Measurements from ENCODE around the gene MLST8.

Gene MLST8

DNA sequence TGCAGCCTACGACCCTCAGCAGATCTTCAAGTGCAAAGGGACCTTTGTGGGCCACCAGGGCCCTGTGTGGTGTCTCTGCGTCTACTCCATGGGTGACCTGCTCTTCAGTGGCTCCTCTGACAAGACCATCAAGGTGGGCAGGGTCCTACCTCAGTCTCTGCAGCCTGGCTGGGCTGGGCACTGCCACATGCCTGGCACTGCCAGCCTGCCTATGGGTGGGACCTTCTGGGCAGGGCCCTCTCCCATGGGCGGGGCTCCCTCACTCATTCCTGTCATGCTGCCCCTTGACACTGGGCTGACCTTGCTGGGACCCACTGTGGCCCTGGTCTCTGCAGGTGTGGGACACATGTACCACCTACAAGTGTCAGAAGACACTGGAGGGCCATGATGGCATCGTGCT, 31.3 kb upstream of the MLST8 start:
- no peak for DNase-seq

DNA sequence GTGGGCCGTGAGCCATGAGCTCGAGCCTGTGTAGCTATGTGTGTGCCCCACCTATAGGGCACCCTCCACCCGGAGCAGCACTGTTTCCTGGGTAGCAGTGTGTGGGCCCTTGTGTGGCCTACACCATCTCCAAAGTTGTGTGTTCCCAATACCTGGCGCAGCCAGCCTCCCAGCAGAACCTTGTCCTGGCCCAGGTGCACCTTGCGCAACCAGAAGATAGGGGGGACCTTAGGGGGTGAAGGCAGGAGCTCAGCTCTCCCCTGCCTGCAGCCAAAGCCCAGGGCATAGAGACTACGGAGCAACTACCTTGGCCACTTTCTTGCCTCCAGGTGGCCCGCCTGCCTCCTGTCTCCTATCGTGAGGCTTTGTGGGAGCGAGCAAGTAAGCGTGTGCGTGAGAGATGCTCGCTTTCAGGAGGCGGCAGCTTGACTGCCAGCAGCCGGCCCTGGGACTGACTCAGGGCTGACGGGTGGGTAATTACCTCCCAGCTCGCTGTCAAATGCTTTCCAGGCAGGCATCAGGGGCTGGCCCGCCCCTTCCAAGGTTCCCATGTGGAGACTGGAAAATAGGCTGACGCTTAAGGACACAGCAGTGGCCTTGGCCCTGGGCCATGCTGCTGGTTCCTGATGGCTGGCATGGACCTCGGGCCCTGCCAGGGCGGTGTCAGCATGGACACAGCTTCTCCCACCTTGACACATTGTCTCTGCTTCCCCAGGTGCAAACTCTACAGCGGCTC, 30.7 kb upstream of the MLST8 start:
- DNase-seq, result no peak

DNA sequence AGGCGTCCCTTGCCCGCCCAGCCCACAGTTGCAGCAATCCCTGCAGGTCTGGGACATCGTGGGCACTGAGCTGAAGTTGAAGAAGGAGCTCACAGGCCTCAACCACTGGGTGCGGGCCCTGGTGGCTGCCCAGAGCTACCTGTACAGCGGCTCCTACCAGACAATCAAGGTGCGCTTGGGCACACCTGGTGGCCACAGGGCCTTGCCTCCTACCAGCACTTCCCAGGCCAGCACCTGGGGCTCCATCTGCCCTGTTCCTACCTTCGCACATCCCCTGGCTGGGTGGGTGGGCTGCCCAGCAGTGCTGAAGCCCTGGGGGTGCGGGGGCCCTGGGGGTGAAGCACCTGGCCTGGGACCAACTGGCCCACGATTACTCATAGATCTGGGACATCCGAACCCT, 29.8 kb upstream of the MLST8 start:
- no peak for DNase-seq

DNA sequence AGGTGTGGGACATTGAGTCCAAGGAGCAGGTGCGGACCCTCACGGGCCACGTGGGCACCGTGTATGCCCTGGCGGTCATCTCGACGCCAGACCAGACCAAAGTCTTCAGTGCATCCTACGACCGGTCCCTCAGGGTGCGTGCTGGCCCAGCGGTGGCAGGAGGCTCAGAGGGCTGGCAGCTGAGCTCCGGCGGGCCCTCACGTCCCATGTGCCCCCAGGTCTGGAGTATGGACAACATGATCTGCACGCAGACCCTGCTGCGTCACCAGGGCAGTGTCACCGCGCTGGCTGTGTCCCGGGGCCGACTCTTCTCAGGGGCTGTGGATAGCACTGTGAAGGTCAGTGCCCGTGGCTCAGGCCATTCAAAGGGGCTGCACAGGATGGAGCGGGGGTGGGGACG, 29.2 kb upstream of the MLST8 start:
- no peak for DNase-seq

DNA sequence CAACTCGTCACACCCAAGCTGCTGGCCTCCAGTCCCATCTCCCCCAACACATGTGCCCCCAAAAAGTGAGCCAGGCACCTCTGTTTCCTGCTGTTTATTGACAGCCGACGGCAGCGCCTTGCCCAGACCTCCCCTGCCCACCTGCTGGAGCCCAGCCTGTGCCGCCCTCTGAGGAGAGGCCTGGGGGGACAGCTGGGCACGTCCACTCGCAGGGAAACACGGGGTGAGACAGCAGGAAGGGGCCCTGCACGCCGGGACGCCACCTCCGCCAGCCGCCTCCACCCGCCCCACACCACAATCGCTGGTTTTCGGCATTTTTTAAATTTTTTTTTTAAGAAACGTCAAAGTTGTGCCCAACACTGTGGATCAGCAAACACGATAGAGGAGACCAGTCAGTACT, 28.2 kb upstream of the MLST8 start:
- DNase-seq, result no peak

DNA sequence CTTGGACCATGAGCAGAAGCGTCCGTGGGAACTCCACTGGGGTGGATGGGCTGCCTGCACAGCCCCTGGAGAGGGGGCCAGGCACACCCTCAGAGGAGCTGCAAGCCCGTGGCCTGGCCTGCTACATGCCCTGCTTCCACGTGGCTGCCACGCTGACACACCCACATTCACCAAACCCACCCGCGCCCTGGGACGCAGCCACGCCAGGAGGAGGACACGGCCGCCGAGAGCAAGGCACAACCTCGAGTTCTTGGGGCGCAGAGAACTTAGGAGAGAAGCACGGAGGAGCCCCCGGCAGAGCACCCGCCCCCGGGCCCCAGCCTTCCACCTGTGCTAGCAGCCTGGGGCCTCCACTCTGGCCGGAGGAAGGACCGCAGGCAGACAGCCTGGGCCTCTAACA, 27.7 kb upstream of the MLST8 start:
- no peak for DNase-seq

DNA sequence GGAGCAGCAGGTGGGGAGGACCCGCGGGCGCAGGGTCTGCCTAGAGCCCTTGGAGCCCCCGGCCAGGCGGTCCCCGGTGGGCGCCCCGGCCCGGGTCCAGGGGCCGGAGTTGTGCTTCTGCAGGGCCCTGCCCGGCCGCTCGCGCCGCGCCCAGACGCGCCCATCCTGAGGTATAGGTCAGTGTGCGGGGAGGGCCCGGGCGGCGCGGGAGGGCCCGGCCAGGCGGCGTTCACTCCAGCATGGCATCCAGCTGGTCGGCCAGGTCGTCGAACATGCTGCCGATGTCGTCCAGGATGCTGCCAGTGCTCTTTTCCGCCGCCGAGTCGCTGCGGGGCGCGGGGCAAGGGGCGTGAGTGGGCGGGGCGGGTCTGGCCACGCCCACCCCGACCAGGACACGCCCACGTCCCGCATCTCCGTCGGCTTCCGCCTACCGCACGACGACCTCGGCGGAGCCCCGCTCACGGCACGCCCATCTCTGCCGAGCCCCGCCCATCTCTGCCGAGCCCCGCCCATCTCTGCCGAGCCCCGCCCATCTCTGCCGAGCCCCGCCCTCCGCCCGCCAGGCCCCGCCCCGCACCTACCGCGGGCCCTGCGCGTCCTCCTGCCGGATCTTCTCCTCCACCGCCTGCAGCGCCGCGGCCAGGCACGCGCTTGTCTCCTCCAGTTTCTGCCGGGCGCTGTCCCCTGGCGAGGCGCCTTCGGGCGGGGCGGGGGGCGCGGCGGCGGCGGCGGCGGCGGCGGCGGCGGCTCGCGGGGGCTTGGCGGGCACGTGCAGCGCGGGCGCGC, 26.7 kb upstream of the MLST8 start:
- DNase-seq, result peak; percentile 14

DNA sequence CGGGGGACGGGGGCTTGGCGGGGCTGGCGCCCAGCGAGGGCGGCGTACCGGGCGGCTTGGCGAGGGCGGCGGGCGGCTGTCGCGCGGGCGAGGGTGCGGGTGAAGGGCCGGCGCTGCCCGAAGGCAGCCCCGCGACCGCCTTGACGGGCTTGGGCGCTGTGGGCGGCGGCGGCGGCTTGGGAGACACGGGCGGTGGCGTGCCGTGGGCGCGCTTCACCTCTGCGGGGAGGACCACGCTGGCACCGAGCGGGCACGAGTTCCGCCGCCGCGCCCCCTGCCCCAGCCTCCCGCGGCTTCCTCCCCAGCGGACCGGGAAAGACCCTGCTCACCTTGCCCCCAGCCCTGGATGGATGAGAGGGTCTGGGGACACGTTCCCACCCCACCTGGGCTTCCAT, 26.1 kb upstream of the MLST8 start:
- no peak for DNase-seq

DNA sequence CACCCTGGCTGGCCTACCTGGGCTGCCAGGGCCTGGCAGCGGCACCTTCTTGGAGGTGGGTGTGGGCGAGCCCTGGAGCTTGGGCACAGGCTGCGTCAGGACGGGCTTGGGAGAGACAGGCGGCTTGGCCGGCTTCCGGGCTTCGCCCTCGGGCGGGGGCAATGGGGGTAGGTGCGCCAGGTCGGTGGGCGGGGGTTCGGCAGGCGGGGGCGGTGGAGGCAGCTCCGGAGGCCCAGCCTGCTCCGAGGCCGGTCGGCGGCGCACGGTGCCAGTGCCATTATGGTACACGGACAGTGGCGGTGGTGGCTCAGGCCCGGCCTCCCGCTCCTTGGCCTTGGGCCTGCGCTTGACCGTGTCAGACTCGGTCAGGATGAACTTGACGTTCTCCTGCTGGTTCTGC, 25.7 kb upstream of the MLST8 start:
- DNase-seq, result no peak

DNA sequence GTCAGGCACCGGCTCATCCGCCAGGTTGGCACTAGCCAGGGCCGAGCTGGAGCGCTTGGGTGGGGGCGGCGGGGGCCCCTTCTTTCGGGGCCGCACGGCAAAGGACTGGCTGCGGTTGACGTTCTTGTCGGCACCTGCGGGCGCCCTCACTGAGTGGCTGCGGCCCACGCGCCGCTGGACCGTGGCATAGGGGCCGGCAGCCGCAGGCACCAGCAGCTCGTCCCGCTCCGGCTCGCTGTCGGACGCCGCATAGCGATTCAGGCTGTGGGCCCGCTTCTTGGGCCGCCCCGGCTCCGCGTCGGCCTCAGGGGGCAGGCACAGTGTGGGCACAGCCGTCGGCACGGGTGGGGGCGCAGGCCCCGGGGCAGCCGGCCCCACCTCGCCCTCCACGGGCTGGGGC, 24.8 kb upstream of the MLST8 start:
- no peak for DNase-seq

DNA sequence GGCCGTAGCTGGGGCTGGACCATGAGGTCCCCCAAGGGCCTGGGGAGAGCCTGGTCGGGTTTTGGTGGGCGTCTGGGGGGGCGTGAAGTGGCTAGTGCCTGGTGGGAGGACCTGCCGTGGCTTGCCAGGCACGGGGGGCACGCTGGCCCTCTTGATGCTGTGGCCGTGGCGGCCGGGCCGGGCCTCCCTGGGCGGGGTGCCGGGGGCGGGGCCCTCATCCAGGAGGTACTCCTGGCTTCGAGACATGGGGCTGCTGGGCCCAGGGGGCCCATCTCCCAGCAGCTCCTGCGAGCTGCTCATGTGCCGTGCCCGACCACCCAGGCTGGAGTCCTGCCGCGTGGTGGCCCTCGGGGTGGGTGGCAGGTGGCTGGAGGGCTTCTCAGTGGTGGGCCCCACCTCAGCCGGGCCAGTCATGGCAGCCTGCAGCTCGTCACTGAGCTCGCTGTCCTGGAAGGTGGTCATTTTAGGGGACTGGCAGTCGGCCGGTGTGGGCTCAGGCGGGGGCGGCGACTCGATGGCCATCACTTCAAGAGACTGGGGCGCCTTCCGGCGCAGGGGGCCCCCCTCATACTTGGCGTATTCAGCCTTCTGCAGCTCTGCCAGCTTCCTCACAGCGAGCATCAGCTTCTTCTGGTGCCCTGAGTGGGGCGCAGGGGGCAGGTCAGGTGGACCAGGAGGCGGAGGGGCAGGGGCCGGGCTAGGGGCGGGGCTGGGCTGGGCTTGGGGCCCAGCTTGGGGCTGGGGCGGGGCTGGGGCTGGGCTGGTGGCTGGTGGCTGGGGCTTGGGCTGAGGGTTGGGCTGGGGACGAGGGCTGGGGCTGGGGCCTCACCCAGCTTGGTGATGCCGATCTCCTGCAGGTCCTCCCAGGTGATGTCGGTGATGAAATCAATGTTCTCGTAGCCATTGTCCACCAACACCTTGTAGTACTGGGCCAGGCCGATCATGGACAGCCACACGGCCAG, 24.0 kb upstream of the MLST8 start:
- DNase-seq, result no peak

DNA sequence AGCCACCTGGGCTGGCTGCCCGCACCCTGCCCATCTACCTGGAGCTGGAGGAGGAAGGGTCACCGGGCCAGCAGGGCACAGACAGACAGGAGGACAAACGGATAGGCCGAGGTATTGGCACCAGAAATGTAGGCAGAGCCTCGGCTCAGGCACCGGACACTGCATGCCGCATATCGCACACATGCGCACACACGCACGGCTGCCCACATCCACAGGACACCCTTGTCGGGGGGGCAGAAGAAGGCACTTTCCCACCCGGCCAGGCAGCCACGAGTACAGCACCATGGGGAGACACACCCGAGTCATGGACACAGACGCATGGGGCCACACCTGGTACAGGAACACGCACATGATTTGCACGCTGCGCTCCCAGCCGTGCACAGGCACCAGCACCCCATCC, 23.3 kb upstream of the MLST8 start:
- DNase-seq, result no peak

DNA sequence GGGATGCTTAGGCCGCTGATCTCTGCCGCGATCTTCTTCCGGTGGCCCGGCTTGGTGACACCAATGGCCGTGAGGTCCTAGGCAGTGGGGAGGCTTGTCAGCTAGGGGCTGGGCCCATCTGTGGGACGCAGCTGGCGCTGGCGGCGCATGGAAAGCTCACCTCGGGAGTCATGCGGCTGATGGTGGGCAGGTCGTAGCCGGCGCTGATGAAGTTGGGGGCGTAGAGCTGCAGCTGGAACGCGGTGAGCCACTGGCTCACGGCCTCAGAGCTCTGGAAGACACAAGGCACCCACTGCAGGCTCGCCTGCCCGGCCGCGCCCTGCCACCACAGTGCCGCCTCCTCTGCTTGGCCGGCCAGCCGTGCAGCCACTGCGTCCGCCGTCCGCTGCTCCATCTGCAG, 21.6 kb upstream of the MLST8 start:
- no peak for DNase-seq

DNA sequence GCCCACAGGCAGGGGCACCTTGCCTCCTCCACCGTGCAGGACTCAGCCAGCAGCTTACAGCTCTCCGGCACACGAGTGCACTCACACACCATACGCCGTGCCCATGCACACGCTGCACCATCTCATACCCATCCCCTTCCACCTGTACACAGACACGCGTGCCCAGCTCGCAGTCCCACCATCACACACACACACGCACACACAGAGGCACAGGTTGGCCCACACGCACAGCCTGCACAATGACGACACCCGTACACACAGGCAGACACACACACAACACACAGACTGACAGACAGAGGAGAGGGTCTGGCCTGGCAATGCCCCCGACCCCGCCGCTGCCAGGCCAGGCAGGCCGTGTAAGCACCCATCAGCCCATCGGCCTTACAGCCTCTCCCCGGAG, 20.9 kb upstream of the MLST8 start:
- no peak for DNase-seq

DNA sequence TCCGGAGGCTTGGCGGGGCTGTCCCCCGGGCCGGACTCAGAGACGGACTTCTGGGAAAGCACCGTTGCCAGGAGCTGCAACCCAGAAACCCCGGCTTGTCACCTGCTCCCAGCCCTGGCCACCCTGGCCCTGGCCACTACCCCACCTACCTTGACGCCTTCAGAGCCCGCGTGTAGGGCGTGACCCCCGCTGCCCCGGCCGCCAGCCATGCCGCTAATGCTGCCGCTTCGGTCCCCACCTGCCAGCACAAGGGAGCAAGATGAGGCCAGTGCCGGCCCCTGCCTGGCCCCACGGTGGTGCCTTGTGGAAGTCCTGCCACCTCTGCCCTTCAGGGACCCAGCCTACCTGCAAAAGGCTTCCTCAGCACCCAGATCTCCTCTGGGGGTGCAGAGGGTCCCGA, 20.3 kb upstream of the MLST8 start:
- DNase-seq, result no peak

DNA sequence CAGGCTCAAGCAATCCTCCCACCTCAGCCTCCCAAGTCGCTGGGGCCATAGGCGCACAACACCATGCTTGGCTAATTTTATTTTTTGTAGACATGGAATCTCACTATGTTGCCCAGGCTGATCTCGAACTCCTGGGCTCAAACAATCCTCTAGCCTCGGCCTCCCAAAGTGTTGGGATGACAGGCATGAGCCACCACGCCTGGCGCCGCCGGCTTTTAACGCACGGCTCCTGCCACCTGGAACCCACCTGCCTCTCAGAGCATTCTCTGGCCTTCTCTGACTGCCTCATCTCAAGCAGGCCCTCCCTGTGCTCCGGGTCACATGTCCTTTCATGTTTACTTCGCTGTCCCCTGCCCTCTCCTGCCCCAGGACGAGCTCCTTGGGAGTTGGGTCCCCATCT, 19.2 kb upstream of the MLST8 start:
- DNase-seq, result no peak

DNA sequence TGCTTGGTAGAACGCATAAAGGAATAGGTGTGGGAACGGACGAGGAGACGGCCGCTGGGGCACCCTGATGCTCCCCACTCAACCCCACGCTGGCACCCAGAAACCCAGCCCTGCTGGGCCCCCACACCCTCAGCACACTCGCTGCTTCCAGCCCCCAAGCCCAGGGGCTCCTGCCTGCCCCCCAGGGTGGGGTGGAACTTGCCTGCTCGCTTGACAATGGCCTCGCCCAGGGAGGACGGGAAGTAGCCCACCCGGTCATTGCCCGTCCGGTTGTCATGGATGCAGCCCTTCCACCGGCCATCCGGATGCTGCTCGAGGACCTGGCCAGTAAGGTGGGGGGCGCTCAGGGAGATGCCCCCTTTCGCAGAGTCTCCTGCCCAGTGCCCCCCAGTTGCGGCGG, 18.7 kb upstream of the MLST8 start:
- DNase-seq, result no peak

DNA sequence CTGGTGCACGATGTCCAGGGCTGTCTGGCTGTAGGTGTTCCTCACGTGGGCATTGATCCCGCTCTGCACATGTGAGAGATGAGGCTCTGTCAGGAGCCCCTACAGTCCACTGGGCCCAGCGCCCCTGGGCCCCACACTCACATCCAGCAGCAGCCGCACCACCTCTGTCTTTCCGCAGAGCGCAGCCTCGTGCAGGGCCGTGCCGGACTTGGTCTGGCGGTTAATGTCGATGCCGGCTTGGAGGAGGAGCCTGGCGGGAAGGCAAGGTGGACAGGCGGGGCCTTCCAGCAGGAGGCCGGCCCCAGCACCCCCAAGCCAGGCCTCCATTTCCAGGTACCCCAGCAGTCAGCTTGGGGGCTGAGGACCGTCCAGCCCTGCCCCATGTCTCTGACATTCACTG, 18.0 kb upstream of the MLST8 start:
- DNase-seq, result no peak

DNA sequence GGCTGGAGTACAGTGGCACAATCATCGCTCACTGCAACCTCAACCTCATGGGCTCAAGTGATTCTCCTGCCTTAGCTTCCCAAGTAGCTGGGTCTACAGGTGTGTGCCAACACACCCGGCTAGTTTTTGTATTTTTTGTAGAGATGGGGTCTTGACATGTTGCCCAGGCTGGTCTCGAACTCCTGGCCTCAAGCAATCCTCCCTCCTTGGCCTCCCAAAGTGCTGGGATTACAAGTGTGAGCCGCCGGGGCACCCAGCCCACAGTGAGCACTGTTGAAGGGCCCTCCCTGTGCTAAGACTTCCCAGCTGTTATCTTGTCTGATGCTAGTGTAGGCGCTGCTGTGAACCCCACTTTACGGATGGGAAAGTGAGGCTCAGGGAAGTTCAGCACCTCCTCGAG, 16.9 kb upstream of the MLST8 start:
- DNase-seq, result no peak

DNA sequence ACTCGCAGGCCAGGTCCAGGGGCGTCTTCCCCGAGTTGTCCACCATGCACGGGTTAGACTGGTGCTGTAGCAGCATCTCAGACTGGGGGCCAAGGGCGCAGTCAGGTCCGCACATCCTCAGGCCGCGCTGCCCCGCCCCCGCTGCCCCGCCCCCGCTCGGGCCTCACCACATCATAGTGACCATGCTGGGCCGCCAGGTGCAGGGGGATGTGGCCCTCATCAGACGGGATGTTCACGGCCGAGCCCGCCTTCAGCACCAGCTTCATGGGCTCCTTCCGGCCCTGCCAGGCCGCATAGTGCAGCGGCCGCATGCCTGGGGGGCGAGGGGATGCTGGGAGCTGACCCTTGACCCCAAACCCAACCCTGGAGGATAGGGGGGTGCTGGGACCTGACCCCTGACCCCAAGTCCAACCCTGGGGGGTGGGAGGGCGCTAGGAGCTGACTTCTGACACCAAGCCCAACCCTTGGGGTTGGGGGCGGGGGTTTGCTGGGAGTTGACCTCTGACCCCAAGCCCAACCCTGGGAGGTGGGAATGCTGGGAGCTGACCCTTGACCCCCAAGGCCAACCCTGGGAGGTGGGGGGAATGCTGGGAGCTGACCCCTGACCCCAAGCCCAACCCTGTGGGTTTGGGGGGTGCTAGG, 15.9 kb upstream of the MLST8 start:
- DNase-seq, result no peak

DNA sequence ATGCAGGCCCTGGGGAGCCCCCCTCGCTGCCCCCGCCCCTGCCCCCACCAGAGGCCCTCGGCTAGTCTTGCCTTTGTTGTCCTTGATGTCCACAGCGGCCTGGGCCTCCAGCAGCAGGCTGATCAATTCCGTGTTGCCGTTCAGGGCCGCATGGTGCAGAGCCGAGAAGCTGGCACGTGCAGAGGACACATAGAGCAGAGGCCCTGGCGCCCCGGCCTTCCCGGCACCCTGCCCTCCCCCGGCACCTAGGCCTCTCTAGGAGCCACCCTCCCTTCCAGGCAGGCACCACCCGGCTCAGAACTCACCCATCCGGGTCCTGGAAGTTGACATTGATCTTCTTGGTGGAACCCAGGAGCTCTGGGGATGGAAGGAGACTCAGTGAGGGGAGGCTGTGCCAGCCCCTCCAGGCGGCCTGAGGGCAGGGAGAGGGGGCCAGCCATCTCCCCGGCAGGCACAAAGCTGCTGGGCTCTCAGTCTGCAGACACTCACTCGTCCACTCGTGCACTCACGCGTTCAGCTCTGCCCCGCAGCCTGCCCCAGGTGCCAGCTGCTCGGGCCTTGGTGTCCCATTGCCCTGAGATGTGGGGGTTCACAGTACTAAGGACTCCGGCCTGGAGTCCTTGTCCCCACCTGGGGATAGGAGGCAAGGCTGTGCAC, 15.1 kb upstream of the MLST8 start:
- no peak for DNase-seq

DNA sequence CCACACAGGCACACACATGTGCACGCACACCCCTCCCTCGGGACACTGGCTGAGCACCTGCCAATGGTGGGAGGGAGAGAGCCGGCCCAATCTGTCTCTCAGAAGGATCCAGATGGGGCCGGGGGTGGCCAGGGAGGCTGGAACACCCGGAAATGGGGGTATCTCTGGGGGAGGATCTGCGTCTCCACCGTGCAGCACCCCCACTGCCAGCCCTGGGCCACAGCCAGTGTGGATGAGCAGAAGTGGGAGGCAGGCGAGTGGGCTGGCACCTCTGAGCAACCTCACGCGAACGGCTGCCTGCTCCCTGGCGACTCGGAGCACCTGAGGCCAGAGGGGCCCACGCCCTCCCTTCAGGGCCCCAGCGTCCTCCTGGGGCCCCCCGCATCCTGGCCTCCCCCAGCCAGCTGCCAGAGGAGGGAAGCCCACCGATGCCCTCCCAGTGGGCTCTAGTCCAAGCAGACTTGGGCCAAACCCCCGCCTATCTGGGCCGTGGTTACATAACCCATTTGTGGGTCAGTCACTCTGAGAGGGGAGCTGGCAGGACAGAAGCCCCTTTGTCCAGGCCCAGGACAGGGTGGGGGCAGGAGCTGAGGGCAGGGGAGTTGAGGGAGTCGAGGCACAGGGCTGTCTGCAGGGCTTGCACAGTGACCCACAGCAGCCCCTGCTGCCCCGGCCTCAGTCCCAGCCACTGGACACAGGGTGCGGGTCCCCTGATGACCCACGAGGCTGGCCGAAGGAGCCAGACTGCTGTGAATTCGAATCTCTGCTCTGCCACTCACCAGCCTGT, 14.4 kb upstream of the MLST8 start:
- DNase-seq, result no peak

Measured in DMS53 (cell line).